SJCRH30 (cell line): ENCODE measurements around the gene HRG. TPM values are rescaled to one million over a fixed set of nuclear protein-coding genes. Genes with fewer than 3 reads are reported as not detected.

Experiments
- DNase-seq, 2 experiments: peaks; one replicate each; pipeline ENCODE4 v3.0.0-alpha.2; 2015 to 2020
- H3K27ac ChIP-seq: fragments of 250-450 bp; sonication (Bioruptor Pico); 2 replicates; pipeline ENCODE4 v1.5.1; 2020; ENCODE audit warnings: mild to moderate bottlenecking, moderate library complexity
- H3K27me3 ChIP-seq: fragments of 250-450 bp; sonication (Bioruptor Pico); 2 replicates; pipeline ENCODE4 v1.5.1; 2020; ENCODE audit warnings: mild to moderate bottlenecking, moderate library complexity
- H3K36me3 ChIP-seq: fragments of 250-450 bp; sonication (Bioruptor Pico); 2 replicates; pipeline ENCODE4 v1.5.1; 2020; ENCODE audit warnings: mild to moderate bottlenecking, moderate library complexity
- H3K4me1 ChIP-seq: fragments of 250-450 bp; sonication (Bioruptor Pico); 2 replicates; pipeline ENCODE4 v1.5.1; 2020; ENCODE audit warnings: mild to moderate bottlenecking, moderate library complexity
- H3K4me3 ChIP-seq: fragments of 250-450 bp; sonication (Bioruptor Pico); 2 replicates; pipeline ENCODE4 v1.5.1; 2020; ENCODE audit warnings: mild to moderate bottlenecking, moderate library complexity
- H3K9me3 ChIP-seq: fragments of 250-450 bp; sonication (Bioruptor Pico); replicated peaks from 2 replicates; pipeline ENCODE4 v1.5.1; 2020; ENCODE audit warnings: mild to moderate bottlenecking, moderate library complexity
- total RNA-seq: library from RNA; depleted of rRNA; stranded (reverse); fragments of >200 nt; shearing (Covaris generic); gene quantifications from 2 replicates; pipeline ENCODE4 v1.2.3, GENCODE V29; 2014

HRG gene
- total RNA-seq, 1 experiment from 2014 or later = not detected

DNA sequence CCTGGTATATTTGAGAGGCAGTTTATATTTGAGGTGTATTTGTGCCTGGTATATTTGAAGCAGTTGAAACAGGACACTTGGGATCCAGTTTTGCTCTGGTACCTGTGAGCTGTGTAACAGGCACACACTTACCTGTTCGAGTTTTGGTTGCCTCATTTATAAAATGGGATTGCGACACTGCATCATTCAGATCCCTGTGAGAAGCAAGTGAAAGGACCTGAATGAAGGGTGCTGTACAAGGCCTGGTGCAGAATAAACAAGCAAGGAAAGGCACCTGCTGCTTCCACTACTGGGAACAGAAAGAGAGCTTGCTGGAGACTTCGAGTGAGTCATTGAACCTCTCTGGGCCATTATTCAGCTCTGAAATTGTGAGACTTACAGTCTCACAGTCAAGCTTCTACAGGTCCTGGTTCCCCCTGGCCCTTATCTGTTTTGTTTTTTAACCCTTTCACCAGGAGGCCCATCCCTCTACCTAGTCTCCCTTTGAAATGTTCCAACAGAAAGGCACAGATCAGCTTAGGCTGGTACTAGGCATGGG lies 14.1 kb upstream of the HRG start:
- H3K9me3 ChIP-seq = no peaks in the 10 kb centered on the region
- no peak overlapping the region for H3K4me3 ChIP-seq
- H3K27me3 ChIP-seq = no peaks in the 10 kb centered on the region
- H3K27ac ChIP-seq = no peak overlapping the region
- H3K36me3 ChIP-seq = no peaks in the 10 kb centered on the region
- no peak for DNase-seq
- no peaks in the 10 kb centered on the region; the same call in 1 of the 2 replicates for H3K4me1 ChIP-seq

DNA sequence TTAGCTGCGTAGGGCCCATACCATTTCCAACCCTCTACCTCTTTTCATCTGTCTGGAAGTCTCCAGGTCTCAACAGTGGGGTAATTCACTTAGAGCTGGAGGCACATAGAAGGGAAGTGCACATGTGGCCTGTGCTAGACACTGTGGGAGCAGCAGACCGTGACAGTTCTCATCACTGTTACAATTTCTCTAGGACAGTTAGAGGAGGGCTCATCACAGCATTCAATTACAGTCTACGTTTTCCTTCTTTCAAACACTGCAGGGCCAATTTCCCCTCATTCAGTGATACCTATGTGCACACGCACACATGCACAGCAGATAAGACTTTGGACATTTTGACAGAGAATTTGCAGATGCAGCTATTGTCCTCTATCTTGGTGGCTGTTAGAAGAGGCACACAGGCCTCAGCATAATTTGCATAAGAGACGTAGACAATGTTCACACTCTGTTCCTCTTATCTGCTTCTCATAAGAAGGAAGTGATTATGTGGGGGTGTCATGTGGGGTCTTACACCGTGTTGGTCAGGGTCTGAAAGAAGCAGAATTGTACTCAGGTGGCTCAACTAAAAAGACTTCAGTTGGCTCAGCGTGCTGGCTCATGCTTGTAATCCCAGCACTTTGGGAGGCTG lies 12.6 kb upstream of the HRG start:
- DNase-seq = no peak
- Histone ChIP-seq H3K4me1 (no peaks in the 10 kb centered on the region), H3K27ac (no peak overlapping the region), H3K36me3 (no peaks in the 10 kb centered on the region), H3K27me3 (no peaks in the 10 kb centered on the region), H3K9me3 (no peaks in the 10 kb centered on the region), H3K4me3 (no peak overlapping the region)

GRCh38 chr3:186653984-186654383 lies 11.8 kb upstream of the HRG start:
- Histone ChIP-seq H3K4me3 (no peak overlapping the region), H3K4me1 (no peaks in the 10 kb centered on the region), H3K9me3 (no peaks in the 10 kb centered on the region), H3K27me3 (no peaks in the 10 kb centered on the region), H3K27ac (no peak overlapping the region), H3K36me3 (no peaks in the 10 kb centered on the region)
- DNase-seq = no peak

- no peaks in the 10 kb centered on the region for H3K4me1 ChIP-seq
- H3K4me3 ChIP-seq = no peak overlapping the region
- no peaks in the 10 kb centered on the region for H3K27me3 ChIP-seq
- no peak overlapping the region for H3K27ac ChIP-seq
- H3K9me3 ChIP-seq = no peaks in the 10 kb centered on the region
- DNase-seq = no peak
- no peaks in the 10 kb centered on the region for H3K36me3 ChIP-seq
Observed at GRCh38 chr3:186663361-186664118, 2.3 kb upstream of the HRG start.

DNA sequence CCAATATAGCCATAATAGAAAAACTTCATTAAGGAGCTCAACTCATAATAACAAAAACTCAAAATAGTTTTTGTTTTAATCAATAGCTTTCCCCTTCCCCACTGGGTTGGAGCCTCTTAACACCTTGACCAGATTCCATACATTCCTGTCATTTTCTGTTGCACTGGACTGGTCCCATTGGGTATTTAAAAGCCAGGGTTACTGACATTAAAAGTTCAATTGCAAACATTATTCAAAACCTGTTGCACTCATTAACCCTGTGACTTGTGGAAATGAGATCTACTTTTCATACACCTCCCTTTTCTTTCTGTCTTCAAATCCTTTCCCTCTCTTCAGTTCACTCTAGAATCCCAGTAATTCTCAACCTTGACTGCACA lies 1.7 kb upstream of the HRG start:
- H3K27ac ChIP-seq = no peak overlapping the region
- no peaks in the 10 kb centered on the region for H3K27me3 ChIP-seq
- H3K4me1 ChIP-seq = no peaks in the 10 kb centered on the region
- H3K9me3 ChIP-seq = no peaks in the 10 kb centered on the region
- H3K4me3 ChIP-seq = no peak overlapping the region
- no peak for DNase-seq
- H3K36me3 ChIP-seq = no peaks in the 10 kb centered on the region

GRCh38 chr3:186664506-186664905 lies 1.3 kb upstream of the HRG start:
- H3K4me1 ChIP-seq = no peaks in the 10 kb centered on the region
- no peak overlapping the region for H3K27ac ChIP-seq
- H3K36me3 ChIP-seq = no peaks in the 10 kb centered on the region
- H3K4me3 ChIP-seq = no peak overlapping the region
- H3K27me3 ChIP-seq = no peaks in the 10 kb centered on the region
- H3K9me3 ChIP-seq = no peaks in the 10 kb centered on the region
- no peak for DNase-seq

- Histone ChIP-seq H3K9me3 (no peaks in the 10 kb centered on the region), H3K36me3 (no peaks in the 10 kb centered on the region), H3K4me3 (no peak overlapping the region), H3K27ac (no peak overlapping the region), H3K4me1 (no peaks in the 10 kb centered on the region), H3K27me3 (no peaks in the 10 kb centered on the region)
- no peak for DNase-seq
Observed at GRCh38 chr3:186668426-186668825, 2.6 kb downstream of the HRG start.

GRCh38 chr3:186669378-186670084 lies 3.7 kb downstream of the HRG start:
- no peaks in the 10 kb centered on the region for H3K4me1 ChIP-seq
- H3K27ac ChIP-seq = no peak overlapping the region
- no peak for DNase-seq
- no peaks in the 10 kb centered on the region for H3K36me3 ChIP-seq
- H3K27me3 ChIP-seq = no peaks in the 10 kb centered on the region; the same call in 1 of the 2 replicates
- no peaks in the 10 kb centered on the region for H3K9me3 ChIP-seq
- no peak overlapping the region for H3K4me3 ChIP-seq

DNA sequence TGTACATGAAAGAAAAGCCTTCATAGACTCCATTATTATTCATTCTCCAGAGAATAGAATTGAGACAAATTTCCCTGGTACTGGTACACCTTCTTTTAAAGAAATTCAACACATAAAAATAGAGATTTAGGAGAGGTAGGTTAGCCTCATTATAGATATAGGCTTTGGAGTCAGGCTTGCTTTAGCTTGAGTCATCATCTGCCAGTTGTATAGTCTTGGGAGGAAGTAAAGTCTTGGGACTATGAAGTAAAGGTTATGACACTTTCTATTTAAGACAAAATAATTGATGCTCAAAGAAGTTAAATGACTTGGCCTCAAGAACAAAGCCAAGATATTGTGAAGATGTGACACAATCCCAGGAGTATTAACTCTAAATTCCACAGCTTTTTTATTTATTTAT lies 4.3 kb downstream of the HRG start:
- H3K4me1 ChIP-seq = no peaks in the 10 kb centered on the region
- no peaks in the 10 kb centered on the region for H3K36me3 ChIP-seq
- no peak overlapping the region for H3K4me3 ChIP-seq
- H3K27me3 ChIP-seq = no peaks in the 10 kb centered on the region; the same call in 1 of the 2 replicates
- no peaks in the 10 kb centered on the region for H3K9me3 ChIP-seq
- no peak overlapping the region for H3K27ac ChIP-seq
- no peak for DNase-seq

DNA sequence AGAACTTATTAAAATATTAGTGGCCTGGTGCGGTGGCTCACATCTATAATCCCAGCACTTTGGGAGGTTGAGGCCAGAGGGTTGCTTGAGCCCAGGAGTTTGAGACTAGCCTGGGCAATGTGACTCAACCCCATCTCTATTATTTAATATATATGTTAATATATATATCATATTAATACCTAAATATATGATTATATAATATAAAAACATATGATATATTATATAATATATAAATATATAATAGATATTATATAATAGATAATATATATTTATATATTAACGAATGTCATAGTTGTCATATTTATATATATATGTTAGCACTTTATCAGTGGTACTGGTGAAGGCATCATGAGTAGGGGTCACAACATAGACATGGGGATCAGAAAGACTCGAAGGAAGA lies 5.2 kb downstream of the HRG start:
- Histone ChIP-seq H3K4me1 (no peaks in the 10 kb centered on the region), H3K27me3 (no peaks in the 10 kb centered on the region; the same call in 1 of the 2 replicates), H3K9me3 (no peaks in the 10 kb centered on the region), H3K27ac (no peak overlapping the region), H3K4me3 (no peak overlapping the region), H3K36me3 (no peaks in the 10 kb centered on the region)
- DNase-seq = no peak

- Histone ChIP-seq H3K4me1 (no peaks in the 10 kb centered on the region), H3K9me3 (no peaks in the 10 kb centered on the region), H3K36me3 (no peaks in the 10 kb centered on the region), H3K27ac (no peak overlapping the region), H3K4me3 (no peak overlapping the region), H3K27me3 (no peaks in the 10 kb centered on the region; the same call in 1 of the 2 replicates)
- no peak for DNase-seq
Observed at GRCh38 chr3:186678604-186679003, 12.8 kb downstream of the HRG start.

GRCh38 chr3:186679151-186679550 lies 13.3 kb downstream of the HRG start:
- no peaks in the 10 kb centered on the region for H3K36me3 ChIP-seq
- H3K9me3 ChIP-seq = no peaks in the 10 kb centered on the region
- no peak for DNase-seq
- no peaks in the 10 kb centered on the region; the same call in 1 of the 2 replicates for H3K27me3 ChIP-seq
- no peak overlapping the region for H3K27ac ChIP-seq
- H3K4me3 ChIP-seq = no peak overlapping the region
- H3K4me1 ChIP-seq = no peaks in the 10 kb centered on the region

GRCh38 chr3:186680869-186681268 lies 15.1 kb downstream of the HRG start:
- no peaks in the 10 kb centered on the region for H3K9me3 ChIP-seq
- no peaks in the 10 kb centered on the region for H3K27me3 ChIP-seq
- H3K4me3 ChIP-seq = no peak overlapping the region
- no peaks in the 10 kb centered on the region for H3K36me3 ChIP-seq
- no peak for DNase-seq
- no peak overlapping the region for H3K27ac ChIP-seq
- no peaks in the 10 kb centered on the region for H3K4me1 ChIP-seq

DNA sequence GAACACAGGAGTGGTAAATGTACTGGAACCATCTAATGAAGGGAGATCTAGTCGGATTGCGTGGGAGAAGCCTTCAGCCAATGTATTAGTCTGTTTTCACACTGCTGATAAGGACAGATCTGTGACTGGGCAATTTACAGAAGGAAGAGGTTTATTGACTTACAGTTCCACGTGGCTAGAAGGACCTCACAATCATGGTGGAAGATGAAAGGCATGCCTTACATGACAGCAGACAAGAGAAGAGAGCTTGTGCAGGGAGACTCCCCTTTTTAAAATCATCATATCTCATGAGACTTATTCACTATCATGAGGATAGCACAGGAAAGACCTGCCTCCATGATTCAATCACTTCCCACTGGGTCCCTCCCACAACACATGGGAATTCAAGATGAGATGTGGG lies 17.0 kb downstream of the HRG start:
- Histone ChIP-seq H3K9me3 (no peaks in the 10 kb centered on the region), H3K4me1 (no peaks in the 10 kb centered on the region), H3K4me3 (no peak overlapping the region), H3K27me3 (no peaks in the 10 kb centered on the region), H3K36me3 (no peaks in the 10 kb centered on the region), H3K27ac (no peak overlapping the region)
- no peak for DNase-seq

GRCh38 chr3:186683979-186684378 lies 18.2 kb downstream of the HRG start:
- H3K27me3 ChIP-seq = no peaks in the 10 kb centered on the region
- no peaks in the 10 kb centered on the region for H3K9me3 ChIP-seq
- H3K27ac ChIP-seq = no peak overlapping the region
- H3K4me3 ChIP-seq = no peak overlapping the region
- H3K4me1 ChIP-seq = no peaks in the 10 kb centered on the region
- DNase-seq = no peak
- H3K36me3 ChIP-seq = no peaks in the 10 kb centered on the region
